NOMO-1 (cell line): ENCODE measurements around the gene TMEM263.
"Not testable (repeated sequence)": the region's sequence is repeated elsewhere in the genome, so short reads cannot be mapped to it uniquely, and the experiment has no call there.

Experiments used
- DNase-seq, 2 experiments: peaks; one replicate each; lab custom pipeline; 2025; ENCODE audit not compliant: unreplicated experiment in 2 of 2; lab: John Stamatoyannopoulos, UW

The TMEM263 gene

GRCh38 chr12:106985479-106985878 is 29.8 kb downstream of the TMEM263 start:
- no peak for DNase-seq

- DNase-seq: no peak
Observed at GRCh38 chr12:106986135-106986534, 30.4 kb downstream of the TMEM263 start.

GRCh38 chr12:106986625-106987389 is 31.1 kb downstream of the TMEM263 start, which contains the start of gene MTERF2:
MTERF2 (minus strand) TSS chr12:106987146; CDS start chr12:106978714, 8,432 bp downstream.
- peak; percentile 75 to 79 for DNase-seq

- DNase-seq: no peak
Observed at GRCh38 chr12:106987846-106988245, 32.1 kb downstream of the TMEM263 start.

GRCh38 chr12:106994579-106995220 is 39.0 kb downstream of the TMEM263 start:
- DNase-seq: no peak

- not testable (repeated sequence) for DNase-seq
Observed at GRCh38 chr12:106996102-106996501, 40.4 kb downstream of the TMEM263 start.

- DNase-seq: no peak
Observed at GRCh38 chr12:106997916-106998315, 42.2 kb downstream of the TMEM263 start.

- DNase-seq: no peak
Observed at GRCh38 chr12:106999446-106999845, 43.7 kb downstream of the TMEM263 start.

- not testable (repeated sequence) for DNase-seq
Observed at GRCh38 chr12:107002665-107003064, 47.0 kb downstream of the TMEM263 start.

GRCh38 chr12:107007411-107007810 is 51.7 kb downstream of the TMEM263 start:
- no peak for DNase-seq

GRCh38 chr12:107011519-107011918 is 55.8 kb downstream of the TMEM263 start:
- no peak for DNase-seq

- DNase-seq: no peak
Observed at GRCh38 chr12:107012736-107013425, 57.2 kb downstream of the TMEM263 start.

GRCh38 chr12:107014055-107014454 is 58.3 kb downstream of the TMEM263 start:
- no peak for DNase-seq

GRCh38 chr12:107017042-107017441 is 61.3 kb downstream of the TMEM263 start:
- no peak for DNase-seq

GRCh38 chr12:107019546-107019945 is 63.8 kb downstream of the TMEM263 start:
- no peak for DNase-seq
